HepG2 (cell line): ENCODE data around the gene ABCD4. TPM values are rescaled to one million over a fixed set of nuclear protein-coding genes. Genes with fewer than 3 reads are reported as not detected.

ENCODE experiments used
- ATAC-seq: fragments of 200-7000 bp; cut with Tn5 transposase; 3 replicates; pipeline ENCODE4 v1.9.1; 2020; ENCODE audit warnings: mild to moderate bottlenecking, moderate library complexity
- BruUV-seq: library from RNA; stranded (reverse); fragments of 400-500 nt; replicated peaks from 2 replicates; lab custom pipeline; 2021; lab: Mats Ljungman, UMichigan
- CTCF ChIA-PET: fragments of 300-600 bp; formaldehyde crosslinking; extraction: SDS; loops from one replicate; lab custom pipeline; 2021; ENCODE audit warnings: low total read pairs, inconsistent platforms, low intra/inter-chr PET ratio; lab: Yijun Ruan, JAX
- POLR2A ChIA-PET: fragments of 350-600 bp; sonication (Branson Sonifier 250); formaldehyde crosslinking; loops from one replicate; lab custom pipeline; 2020; ENCODE audit warnings: antibody characterized with exemption, inconsistent platforms; lab: Yijun Ruan, JAX
- DNase-seq: peaks from one replicate; pipeline ENCODE4 v3.0.0-alpha.2; 2015; ENCODE audit warnings: low spot score
- FAIRE-seq: peaks from 3 replicates; lab custom pipeline; 2011; peaks lifted over from hg19 to GRCh38; lab: Jason Lieb, UNC
- H2AFZ ChIP-seq: one replicate; pipeline ENCODE4 v1.6.1; 2011; ENCODE audit warnings: low read length, inconsistent platforms
- H3K27ac ChIP-seq: fragments of 300-600 bp; 3 replicates; pipeline ENCODE4 v1.8.0; 2011; ENCODE audit warnings: mixed run types, mild to moderate bottlenecking, mixed read lengths, low read length, inconsistent platforms; ENCODE audit not compliant: insufficient read depth; ENCODE audit errors: extremely low read length
- H3K27me3 ChIP-seq, 2 experiments: fragments of 200-600 bp in 1 of 2; 2 replicates in 1 of 2; 3 replicates in 1 of 2; pipeline versions ENCODE4 v1.6.0 to v1.8.0; 2011; ENCODE audit warnings: low read length in 2 of 2, mild to moderate bottlenecking in 2 of 2, moderate library complexity in 2 of 2, inconsistent platforms in 1 of 2; ENCODE audit not compliant: insufficient read depth in 2 of 2, control insufficient read depth in 1 of 2
- H3K36me3 ChIP-seq, 2 experiments: fragments of 200-600 bp in 1 of 2; replicated peaks in 1 of 2; 2 replicates in 1 of 2; 3 replicates in 1 of 2; pipeline versions ENCODE4 v1.5.1 to v1.8.0; 2011; ENCODE audit warnings: low read length in 2 of 2, inconsistent platforms in 1 of 2; ENCODE audit not compliant: insufficient read depth in 2 of 2, control insufficient read depth in 1 of 2
- H3K4me1 ChIP-seq: 2 replicates; pipeline ENCODE4 v1.5.1; 2012; ENCODE audit warnings: low read length, inconsistent platforms; ENCODE audit not compliant: insufficient read depth
- H3K4me2 ChIP-seq: 2 replicates; pipeline ENCODE4 v1.6.0; 2011; ENCODE audit warnings: low read depth, low read length, inconsistent platforms
- H3K4me3 ChIP-seq, 3 experiments: fragments of 200-600 bp in 1 of 3; sonication (generic), shearing (Covaris generic) in 1 of 3; replicated peaks in 1 of 3; 2 replicates each; pipeline ENCODE4 v1.5.1; 2011 to 2016; ENCODE audit warnings: low read length in 3 of 3, inconsistent platforms in 2 of 3, low read depth in 2 of 3, mild to moderate bottlenecking in 2 of 3, control low read depth in 1 of 3, mixed read lengths in 1 of 3; ENCODE audit not compliant: insufficient read depth in 1 of 3
- H3K79me2 ChIP-seq: one replicate; pipeline ENCODE4 v1.6.1; 2011; ENCODE audit warnings: low read length, inconsistent platforms; ENCODE audit not compliant: insufficient read depth
- H3K9ac ChIP-seq: 2 replicates; pipeline ENCODE4 v1.6.0; 2011; ENCODE audit warnings: mild to moderate bottlenecking, low read depth, low read length, inconsistent platforms; ENCODE audit not compliant: insufficient read depth
- H3K9me3 ChIP-seq: 2 replicates; pipeline ENCODE4 v1.5.1; 2012; ENCODE audit warnings: mild to moderate bottlenecking, low read length
- H4K20me1 ChIP-seq: 2 replicates; pipeline ENCODE4 v1.6.0; 2011; ENCODE audit warnings: inconsistent platforms, mild to moderate bottlenecking, low read length, moderate library complexity; ENCODE audit not compliant: insufficient read depth
- AHR ChIP-seq: IDR thresholded peaks from 2 replicates; pipeline ENCODE4 v1.6.1; 2018; ENCODE audit warnings: missing genetic modification reagents, missing compliant biosample characterization
- CREM ChIP-seq, 2 experiments: sonication (generic) in 1 of 2; formaldehyde crosslinking in 1 of 2; IDR thresholded peaks; 2 replicates each; pipeline versions ENCODE4 v1.4.0 to v1.6.1; 2016 to 2020; ENCODE audit warnings: antibody characterized with exemption in 1 of 2, mild to moderate bottlenecking in 1 of 2, missing genetic modification reagents in 1 of 2
- GATAD2A ChIP-seq: IDR thresholded peaks from 2 replicates; pipeline ENCODE4 v1.6.1; 2016
- MZF1 ChIP-seq: sonication (generic); formaldehyde crosslinking; IDR thresholded peaks from 2 replicates; pipeline ENCODE4 v1.8.1; 2023; ENCODE audit warnings: mild to moderate bottlenecking, missing genetic modification reagents, borderline replicate concordance
- ZNF121 ChIP-seq: sonication (generic); formaldehyde crosslinking; IDR thresholded peaks from 2 replicates; pipeline ENCODE4 v1.5.0; 2020; ENCODE audit warnings: mild to moderate bottlenecking, missing genetic modification reagents
- ZNF234 ChIP-seq: sonication (generic); formaldehyde crosslinking; conservative IDR thresholded peaks from 2 replicates; pipeline ENCODE4 v1.5.1; 2020; ENCODE audit warnings: mild to moderate bottlenecking, missing genetic modification reagents
- ZNF331 ChIP-seq: sonication (generic); formaldehyde crosslinking; IDR thresholded peaks from 2 replicates; pipeline ENCODE4 v1.4.0; 2020; ENCODE audit warnings: missing genetic modification reagents
- WGBS: methylation state at CpG from one replicate; pipeline ENCODE4 v1.1.6; 2017; ENCODE audit warnings: low lambda C conversion rate; 5-methylcytosine and 5-hydroxymethylcytosine counted together
- in situ Hi-C: cut with HindIII; loops from 2 replicates; pipeline ENCODE4 v1.10.0; 2017; ENCODE audit warnings: low pct_unique_long_range_greater_than_20kb; ENCODE audit not compliant: extremely low pct_ligation_motif_present
- intact Hi-C: fragments of 100-400 bp; cut with micrococcal nuclease; formaldehyde crosslinking; loops from one replicate; pipeline ENCODE4 v1.10.0; 2022; ENCODE audit not compliant: unreplicated experiment
- polyA plus RNA-seq, 8 experiments: library from polyadenylated mRNA; depleted of rRNA in 3 of 8; stranded (reverse) in 7 of 8; unstranded in 1 of 8; fragments of >200 nt; fragmentation: Illumina TruSeq in 4 of 8; extraction: Trizol in 4 of 8; gene quantifications; 2 replicates each; pipeline versions ENCODE4 v1.2.1 to v1.2.3, GENCODE V29; 2011 to 2016; ENCODE audit warnings: low read depth in 4 of 8, missing spikeins in 1 of 8, mixed read lengths in 1 of 8; ENCODE audit not compliant: insufficient read depth in 1 of 8
- total RNA-seq, 5 experiments: library from RNA; depleted of rRNA; stranded (reverse); fragments of >200 nt; fragmentation: Illumina TruSeq; extraction: Trizol; gene quantifications; 2 replicates each; pipeline ENCODE4 v1.2.3, GENCODE V29; 2016; ENCODE audit warnings: low read depth in 1 of 5
- TF ChIP-seq, protein P1 (sequence below): sonication (generic); formaldehyde crosslinking; IDR thresholded peaks from 2 replicates; pipeline ENCODE4 v1.5.1; 2020; ENCODE audit warnings: missing genetic modification reagents, mild to moderate bottlenecking, borderline replicate concordance

The ABCD4 gene
- total and polyA plus RNA-seq, 2 of the 13 experiments (the other 11 are each of a cell fraction or from before 2014, with no cell fraction given), result 47.5 to 50.5 TPM

DNA sequence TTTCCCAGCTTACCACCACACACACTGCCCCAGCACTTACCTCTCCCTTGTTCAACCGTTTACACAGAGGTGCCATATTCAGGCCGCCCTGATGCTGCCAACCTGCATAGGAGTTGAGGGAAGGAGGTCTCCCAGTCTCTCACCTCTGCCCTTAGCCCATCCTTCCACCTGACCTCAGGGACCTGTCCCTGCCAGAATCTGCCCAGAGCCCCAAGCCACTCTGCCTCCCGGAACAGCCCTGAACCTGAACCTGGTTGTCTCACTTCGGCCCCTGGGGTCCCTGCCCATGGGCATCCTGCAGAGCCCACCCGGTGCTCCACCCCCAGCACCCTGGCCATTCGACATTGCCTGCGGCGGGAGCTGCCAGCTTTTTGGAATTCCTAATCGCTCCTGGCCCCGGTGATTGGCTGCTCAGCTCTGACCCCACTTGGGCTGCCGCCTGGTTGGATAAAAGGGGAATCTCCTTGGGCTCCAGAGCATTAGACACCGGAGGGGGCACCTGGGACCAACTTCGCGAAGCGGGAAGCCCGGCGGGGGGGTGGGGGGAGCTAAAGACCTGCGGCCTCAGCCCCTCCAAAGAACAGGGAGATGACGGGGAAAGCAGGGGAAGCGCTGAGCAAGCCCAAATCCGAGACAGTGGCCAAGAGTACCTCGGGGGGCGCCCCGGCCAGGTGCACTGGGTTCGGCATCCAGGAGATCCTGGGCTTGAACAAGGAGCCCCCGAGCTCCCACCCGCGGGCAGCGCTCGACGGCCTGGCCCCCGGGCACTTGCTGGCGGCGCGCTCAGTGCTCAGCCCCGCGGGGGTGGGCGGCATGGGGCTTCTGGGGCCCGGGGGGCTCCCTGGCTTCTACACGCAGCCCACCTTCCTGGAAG is 63.5 kb downstream of the ABCD4 start, which contains the start of gene VSX2:
TSS of gene VSX2 (plus strand) at position 476 of the 874 bp plus-strand sequence. CDS start at position 589, 113 bp downstream.
- no peak for DNase-seq
- Histone ChIP-seq H4K20me1 (no peaks in the 10 kb centered on the region), H2AFZ (no peak within 1 kb of the TSS), H3K27ac (no peak within 1 kb of the TSS), H3K79me2 (no peaks in the 10 kb centered on the region), H3K9me3 (no peaks in the 10 kb centered on the region), H3K27me3 (peaks cover 4 to 38% of the 10 kb centered on the region in 2 experiments; a peak in 4 of 5 replicates), H3K36me3 (no peaks in the 10 kb centered on the region), H3K4me2 (no peak within 1 kb of the TSS), H3K9ac (no peak within 1 kb of the TSS), H3K4me1 (no peaks in the 10 kb centered on the region), H3K4me3 (no peak within 1 kb of the TSS)
- BruUV-seq, result no TSS peak
- in situ Hi-C loops, result no loop called here
- no peak for ATAC-seq
- intact Hi-C loops, result no loop called here
- CTCF ChIA-PET, result no interaction called here
- POLR2A ChIA-PET, result no interaction called here
- WGBS, result 32% methylated on average over 18 of the region's 40 CpGs
- TF ChIP-seq ZNF121 (CRISPR knock-in tag), result no peak
- TF ChIP-seq GATAD2A (CRISPR knock-in tag), result no peak
- TF ChIP-seq MZF1, result no peak
- TF ChIP-seq ZNF234 (CRISPR knock-in tag), result no peak
- no peak for TF ChIP-seq ZNF331 (CRISPR knock-in tag)
- TF ChIP-seq, protein P1, sequence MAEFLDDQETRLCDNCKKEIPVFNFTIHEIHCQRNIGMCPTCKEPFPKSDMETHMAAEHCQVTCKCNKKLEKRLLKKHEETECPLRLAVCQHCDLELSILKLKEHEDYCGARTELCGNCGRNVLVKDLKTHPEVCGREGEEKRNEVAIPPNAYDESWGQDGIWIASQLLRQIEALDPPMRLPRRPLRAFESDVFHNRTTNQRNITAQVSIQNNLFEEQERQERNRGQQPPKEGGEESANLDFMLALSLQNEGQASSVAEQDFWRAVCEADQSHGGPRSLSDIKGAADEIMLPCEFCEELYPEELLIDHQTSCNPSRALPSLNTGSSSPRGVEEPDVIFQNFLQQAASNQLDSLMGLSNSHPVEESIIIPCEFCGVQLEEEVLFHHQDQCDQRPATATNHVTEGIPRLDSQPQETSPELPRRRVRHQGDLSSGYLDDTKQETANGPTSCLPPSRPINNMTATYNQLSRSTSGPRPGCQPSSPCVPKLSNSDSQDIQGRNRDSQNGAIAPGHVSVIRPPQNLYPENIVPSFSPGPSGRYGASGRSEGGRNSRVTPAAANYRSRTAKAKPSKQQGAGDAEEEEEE (CRISPR knock-in tag), result no peak
- TF ChIP-seq CREM (IDR thresholded peaks at IDR 0.05), result no peak
- TF ChIP-seq CREM (CRISPR knock-in tag; IDR thresholded peaks at IDR 0.05), result no peak
- TF ChIP-seq AHR (CRISPR knock-in tag), result no peak
- no peak for FAIRE-seq
